Smooth muscle cell (in vitro differentiated cells): Measurements from ENCODE around the gene SPATS2L. TPM values are rescaled to one million over a fixed set of nuclear protein-coding genes. Genes with fewer than 3 reads are reported as not detected.

Experiments
- DNase-seq: peaks from one replicate; lab custom pipeline; 2025; ENCODE audit not compliant: unreplicated experiment; lab: John Stamatoyannopoulos, UW
- H2AFZ ChIP-seq: fragments of 200-600 bp; sonication (generic); 2 replicates; pipeline ENCODE4 v1.6.0; 2016; ENCODE audit warnings: antibody characterized with exemption, low read depth, mild to moderate bottlenecking
- H3F3A ChIP-seq: fragments of 200-600 bp; sonication (generic); 2 replicates; pipeline ENCODE4 v1.6.0; 2017; ENCODE audit warnings: antibody characterized with exemption, low read depth
- H3K27ac ChIP-seq: fragments of 200-600 bp; sonication (generic); 2 replicates; pipeline ENCODE4 v1.5.1; 2016; ENCODE audit warnings: low read depth, mild to moderate bottlenecking
- H3K27me3 ChIP-seq: fragments of 200-600 bp; sonication (generic); 2 replicates; pipeline ENCODE4 v1.6.1; 2016; ENCODE audit warnings: low read depth, mild to moderate bottlenecking
- H3K36me3 ChIP-seq: fragments of 200-600 bp; sonication (generic); 2 replicates; pipeline ENCODE4 v1.5.1; 2016; ENCODE audit warnings: low read depth
- H3K4me1 ChIP-seq: fragments of 200-600 bp; sonication (generic); 2 replicates; pipeline ENCODE4 v1.5.1; 2016; ENCODE audit warnings: low read depth
- H3K4me2 ChIP-seq: fragments of 200-600 bp; sonication (generic); 2 replicates; pipeline ENCODE4 v1.6.0; 2016; ENCODE audit warnings: mild to moderate bottlenecking
- H3K4me3 ChIP-seq: fragments of 200-600 bp; sonication (generic); 2 replicates; pipeline ENCODE4 v1.5.1; 2016; ENCODE audit warnings: mild to moderate bottlenecking
- H3K79me2 ChIP-seq: fragments of 200-600 bp; sonication (generic); 2 replicates; pipeline ENCODE4 v1.6.0; 2016; ENCODE audit warnings: low read depth, mild to moderate bottlenecking
- H3K9ac ChIP-seq: fragments of 200-600 bp; sonication (generic); 2 replicates; pipeline ENCODE4 v1.6.0; 2016; ENCODE audit warnings: low read depth
- H3K9me3 ChIP-seq: fragments of 200-600 bp; sonication (generic); replicated peaks from 2 replicates; pipeline ENCODE4 v1.5.1; 2016; ENCODE audit warnings: low read depth
- H4K20me1 ChIP-seq: fragments of 200-600 bp; sonication (generic); 2 replicates; pipeline ENCODE4 v1.6.0; 2016; ENCODE audit warnings: low read depth
- WGBS: methylation state at CpG from one replicate; pipeline ENCODE4 v1.1.7; 2016; ENCODE audit warnings: low lambda C conversion rate; 5-methylcytosine and 5-hydroxymethylcytosine counted together
- polyA plus RNA-seq: library from polyadenylated mRNA; unstranded; fragments of >200 nt; fragmentation: Nextera tagmentation; extraction: Ambion mirVana; gene quantifications from 2 replicates; pipeline ENCODE4 v1.2.1, GENCODE V29; 2016
- total RNA-seq: library from RNA; depleted of rRNA; stranded (reverse); fragments of >200 nt; gene quantifications from 2 replicates; pipeline ENCODE4 v1.2.3, GENCODE V29; 2014
- TF ChIP-seq, protein P1 (sequence below): fragments of 200-600 bp; sonication (generic); IDR thresholded peaks from 2 replicates; pipeline ENCODE4 v1.5.1; 2017; ENCODE audit warnings: borderline replicate concordance, mild to moderate bottlenecking, antibody characterized with exemption; ENCODE audit not compliant: insufficient read depth, poor library complexity, severe bottlenecking

SPATS2L gene
- total and polyA plus RNA-seq, 2 experiments from 2014 or later: 356 to 432 TPM

DNA sequence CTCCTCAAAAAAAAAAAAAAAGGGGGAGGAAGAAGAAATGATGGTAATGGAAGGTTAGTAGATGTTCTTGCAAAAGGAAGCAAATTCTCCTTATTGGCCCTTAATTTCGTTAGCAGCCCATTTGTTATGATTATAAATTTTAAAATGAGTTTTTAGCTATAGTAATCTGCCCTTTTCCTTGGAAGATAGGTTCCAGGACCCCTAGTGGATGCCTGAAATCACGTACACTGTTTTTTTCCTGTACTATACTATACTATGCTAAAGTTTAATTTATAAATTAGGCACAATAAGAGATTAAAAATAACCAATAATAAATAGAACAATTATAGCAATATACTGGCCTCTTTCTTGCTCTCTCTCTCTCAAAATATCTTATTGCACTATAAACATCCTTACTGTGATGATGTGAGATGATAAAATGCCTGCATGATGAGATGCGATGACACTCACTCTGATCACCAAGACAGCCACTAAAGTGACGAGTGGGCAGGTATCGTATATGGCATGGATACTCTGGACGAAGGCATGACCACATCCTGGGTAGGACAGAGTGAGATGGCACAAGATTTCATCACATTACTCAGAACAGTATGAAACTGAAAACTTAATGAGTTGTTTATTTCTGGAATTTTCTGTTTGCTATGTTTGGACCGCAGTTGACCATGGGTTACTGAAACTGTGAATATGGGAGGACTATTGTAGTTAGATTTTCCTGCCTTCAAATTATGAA, 116.2 kb downstream of the SPATS2L start:
- Histone ChIP-seq H2AFZ (no peak overlapping the region), H3K79me2 (peaks cover 30% of the 10 kb centered on the region), H3F3A (peaks cover 5% of the 10 kb centered on the region), H3K4me2 (no peak overlapping the region), H3K27me3 (no peaks in the 10 kb centered on the region), H3K4me3 (no peak overlapping the region), H3K36me3 (peaks cover 25% of the 10 kb centered on the region), H4K20me1 (peaks cover 61% of the 10 kb centered on the region), H3K27ac (no peak overlapping the region), H3K4me1 (peaks cover 11% of the 10 kb centered on the region), H3K9ac (no peak overlapping the region), H3K9me3 (no peaks in the 10 kb centered on the region)
- WGBS: 91% methylated on average over 7 of the region's 7 CpGs
- no peak for DNase-seq
- TF ChIP-seq, protein P1, sequence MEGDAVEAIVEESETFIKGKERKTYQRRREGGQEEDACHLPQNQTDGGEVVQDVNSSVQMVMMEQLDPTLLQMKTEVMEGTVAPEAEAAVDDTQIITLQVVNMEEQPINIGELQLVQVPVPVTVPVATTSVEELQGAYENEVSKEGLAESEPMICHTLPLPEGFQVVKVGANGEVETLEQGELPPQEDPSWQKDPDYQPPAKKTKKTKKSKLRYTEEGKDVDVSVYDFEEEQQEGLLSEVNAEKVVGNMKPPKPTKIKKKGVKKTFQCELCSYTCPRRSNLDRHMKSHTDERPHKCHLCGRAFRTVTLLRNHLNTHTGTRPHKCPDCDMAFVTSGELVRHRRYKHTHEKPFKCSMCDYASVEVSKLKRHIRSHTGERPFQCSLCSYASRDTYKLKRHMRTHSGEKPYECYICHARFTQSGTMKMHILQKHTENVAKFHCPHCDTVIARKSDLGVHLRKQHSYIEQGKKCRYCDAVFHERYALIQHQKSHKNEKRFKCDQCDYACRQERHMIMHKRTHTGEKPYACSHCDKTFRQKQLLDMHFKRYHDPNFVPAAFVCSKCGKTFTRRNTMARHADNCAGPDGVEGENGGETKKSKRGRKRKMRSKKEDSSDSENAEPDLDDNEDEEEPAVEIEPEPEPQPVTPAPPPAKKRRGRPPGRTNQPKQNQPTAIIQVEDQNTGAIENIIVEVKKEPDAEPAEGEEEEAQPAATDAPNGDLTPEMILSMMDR: no peak

DNA sequence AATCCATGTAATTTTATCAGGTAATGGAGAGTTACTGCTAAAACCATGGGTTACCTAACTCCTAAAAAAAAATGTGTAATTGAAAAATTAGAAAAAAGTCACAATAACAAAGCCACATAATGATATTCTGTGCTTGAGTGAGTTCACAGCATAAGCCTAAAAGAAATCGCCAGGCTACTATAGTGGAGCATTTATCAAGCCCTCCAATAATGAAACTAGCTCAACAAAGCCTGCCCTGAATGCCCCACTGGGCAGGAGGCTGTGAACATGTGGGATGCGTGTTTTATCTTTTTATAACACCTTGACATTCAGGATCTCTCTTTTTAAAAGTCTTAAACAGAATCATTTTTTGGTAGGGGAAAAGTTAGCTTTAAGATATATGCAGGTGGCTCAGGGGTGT, 117.0 kb downstream of the SPATS2L start:
- H4K20me1 ChIP-seq: peaks cover 60% of the 10 kb centered on the region
- TF ChIP-seq, protein P1: no peak
- H3K79me2 ChIP-seq: peaks cover 26% of the 10 kb centered on the region
- H3F3A ChIP-seq: peaks cover 5% of the 10 kb centered on the region
- H3K4me2 ChIP-seq: no peak overlapping the region
- H3K9ac ChIP-seq: no peak overlapping the region
- H3K9me3 ChIP-seq: no peaks in the 10 kb centered on the region
- H3K4me3 ChIP-seq: no peak overlapping the region
- H3K36me3 ChIP-seq: peaks cover 25% of the 10 kb centered on the region
- DNase-seq: no peak
- peaks cover 10% of the 10 kb centered on the region for H3K4me1 ChIP-seq
- no peak overlapping the region for H2AFZ ChIP-seq
- 98% methylated on average over 2 of the region's 2 CpGs for WGBS
- no peaks in the 10 kb centered on the region for H3K27me3 ChIP-seq
- H3K27ac ChIP-seq: no peak overlapping the region

DNA sequence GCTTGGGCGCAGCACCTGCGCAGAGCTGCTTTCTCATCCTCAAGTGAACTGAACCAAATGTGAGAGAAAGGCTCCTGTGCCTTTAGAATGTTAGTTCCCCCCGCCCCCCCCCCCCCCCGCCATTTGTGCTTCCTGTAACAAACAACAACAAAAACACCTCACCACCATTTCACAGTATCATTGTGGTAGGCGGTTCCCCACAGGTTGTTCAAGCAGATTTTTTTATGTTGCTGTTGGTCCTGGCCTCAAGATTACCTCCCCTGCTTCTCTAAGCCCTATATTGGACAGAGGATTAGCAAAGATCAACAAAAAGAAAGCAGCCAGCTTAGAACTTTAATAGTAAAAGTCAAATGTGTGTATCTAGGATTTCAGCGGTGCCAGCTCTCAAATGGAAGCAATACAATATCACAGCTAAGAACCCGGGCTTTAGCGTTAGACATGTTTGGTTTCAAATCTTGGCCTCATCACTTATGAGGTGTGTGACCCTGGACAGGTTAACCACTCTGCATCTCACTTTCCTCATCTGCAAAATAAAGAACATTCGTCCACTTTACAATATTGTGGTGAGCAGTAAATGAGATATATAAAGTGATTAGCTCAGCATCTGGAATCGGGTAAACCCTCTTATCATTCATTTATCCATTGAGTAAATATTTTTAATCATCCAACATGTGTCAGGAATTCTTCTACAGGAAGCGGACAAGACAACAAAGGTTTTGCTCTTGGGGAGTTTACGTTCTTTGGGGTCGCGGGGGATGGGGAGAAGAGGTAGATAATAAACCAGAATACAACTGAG, 118.7 kb downstream of the SPATS2L start:
- H3K4me1 ChIP-seq: peaks cover 10% of the 10 kb centered on the region
- DNase-seq: no peak
- peaks cover 13% of the 10 kb centered on the region for H3K79me2 ChIP-seq
- TF ChIP-seq, protein P1: no peak
- H3K27ac ChIP-seq: peak overlapping the region; percentile 38
- 62% methylated on average over 14 of the region's 14 CpGs for WGBS
- no peaks in the 10 kb centered on the region for H3K9me3 ChIP-seq
- H2AFZ ChIP-seq: no peak overlapping the region
- H3F3A ChIP-seq: peaks cover 5% of the 10 kb centered on the region
- H3K4me3 ChIP-seq: no peak overlapping the region
- H3K36me3 ChIP-seq: peaks cover 13% of the 10 kb centered on the region
- no peaks in the 10 kb centered on the region for H3K27me3 ChIP-seq
- peaks cover 55% of the 10 kb centered on the region for H4K20me1 ChIP-seq
- peak overlapping the region; percentile 35 for H3K4me2 ChIP-seq
- no peak overlapping the region for H3K9ac ChIP-seq
